ENCODE data around the gene AFAP1L1.

The AFAP1L1 gene

DNA sequence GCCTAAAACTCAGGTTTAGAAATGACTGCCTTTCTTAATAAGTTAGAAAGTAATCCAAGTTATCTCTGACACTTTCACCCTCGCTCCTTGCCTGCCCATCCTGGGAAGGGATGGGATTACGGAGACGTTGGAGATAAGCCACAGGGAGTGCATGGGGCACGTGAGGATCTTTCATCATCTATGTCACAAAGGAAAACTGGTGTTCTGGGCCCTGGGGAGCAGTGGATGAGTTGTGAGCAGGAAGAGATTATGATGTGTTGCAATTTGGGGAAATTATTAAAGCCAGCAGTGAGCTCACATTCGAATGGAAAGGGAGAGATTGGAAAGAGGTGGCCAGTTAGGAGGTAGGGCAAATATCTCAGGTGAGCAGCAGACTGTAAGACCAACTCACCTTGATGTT lies 12.8 kb downstream of the AFAP1L1 start:
- no peak for DNase-seq (ENCODE audit: low read depth, low spot score)

DNA sequence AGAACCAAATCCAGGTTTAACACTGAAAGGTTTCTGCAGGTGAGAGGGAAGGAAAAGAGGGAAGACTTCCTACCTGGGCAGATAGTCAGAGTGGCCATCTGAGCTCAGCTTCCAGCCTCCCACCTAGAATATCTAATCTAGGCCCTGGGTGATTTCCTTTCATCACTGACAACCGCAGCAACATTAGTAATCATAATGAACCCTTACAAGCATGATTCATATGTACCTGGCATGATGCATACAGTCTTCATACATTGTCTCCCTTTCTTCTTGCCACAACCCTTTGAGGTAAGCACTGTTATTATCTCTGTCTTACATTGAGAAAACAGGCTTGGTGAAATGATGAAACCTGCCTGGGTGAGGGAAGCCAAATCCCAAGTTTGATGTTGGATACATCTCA lies 13.5 kb downstream of the AFAP1L1 start:
- no peak for DNase-seq (ENCODE audit: low read depth, low spot score)

DNA sequence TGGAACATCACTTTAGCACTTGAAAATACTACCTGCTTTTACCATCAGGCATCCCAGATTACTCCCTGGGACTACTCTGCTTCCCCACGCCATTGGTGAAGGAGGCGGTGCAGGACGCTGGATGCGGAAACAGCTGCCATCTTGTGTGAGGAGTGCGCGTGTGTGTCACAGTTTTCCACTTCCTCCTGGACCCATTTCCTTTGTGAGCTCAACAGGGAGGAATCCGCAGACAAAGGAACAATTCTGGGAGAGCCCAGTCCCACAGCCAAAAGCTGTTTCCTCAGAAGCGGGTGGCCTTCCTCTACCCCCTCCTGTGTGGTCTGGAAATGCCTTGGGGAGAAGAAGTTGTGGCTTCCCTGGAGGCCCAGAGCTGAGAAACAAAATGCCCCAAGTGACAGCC lies 16.8 kb downstream of the AFAP1L1 start:
- no peak for DNase-seq (ENCODE audit: low read depth, low spot score)

GRCh38 chr5:149289301-149289700 lies 17.6 kb downstream of the AFAP1L1 start:
- no peak for DNase-seq (ENCODE audit: low read depth, low spot score)

DNA sequence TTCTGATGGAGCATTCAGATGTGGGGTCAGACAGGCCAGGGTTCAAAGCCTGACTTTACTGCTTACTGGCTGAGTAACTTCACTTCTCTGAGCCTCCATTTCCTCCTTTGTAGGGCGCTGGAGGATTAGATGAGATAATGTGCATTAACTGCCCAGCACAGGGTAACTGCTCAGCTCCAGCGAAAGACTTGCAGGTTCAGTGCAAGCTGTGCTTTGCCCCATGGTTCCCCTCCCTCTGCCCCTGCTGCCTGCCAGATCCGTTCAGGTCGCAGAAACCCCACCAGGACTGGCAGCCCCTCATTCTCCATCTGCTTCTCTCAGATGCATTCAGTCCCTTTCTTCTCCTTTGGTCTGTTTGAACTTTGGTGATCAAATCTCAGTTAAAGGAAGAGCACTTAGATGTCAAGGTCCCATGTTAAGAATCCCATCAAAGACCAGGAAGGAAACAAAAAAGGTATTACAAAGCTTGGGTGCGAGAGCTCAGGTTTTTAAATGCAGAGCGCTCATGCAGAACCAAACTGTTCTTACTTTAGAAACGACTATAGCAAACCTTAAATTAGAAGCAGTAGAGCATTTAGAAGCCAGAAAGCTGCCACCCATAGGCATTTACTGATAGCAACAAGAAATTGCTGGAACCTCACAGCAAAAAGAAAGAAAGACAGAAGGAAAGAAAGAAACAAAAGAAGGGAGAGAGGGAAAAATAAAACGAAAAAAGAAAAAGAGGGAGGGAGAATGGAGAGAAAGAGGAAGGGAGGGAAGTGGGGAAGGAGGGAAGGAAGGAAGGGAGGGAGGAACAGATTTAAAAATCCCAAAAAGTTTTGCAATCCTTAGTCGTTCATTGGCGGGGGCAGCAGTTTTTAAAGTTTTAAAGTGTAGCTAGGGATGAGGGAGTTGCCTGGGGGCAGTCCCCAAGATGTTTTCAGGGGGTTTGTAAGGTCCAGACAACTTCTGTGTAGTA lies 23.5 kb downstream of the AFAP1L1 start:
- DNase-seq (ENCODE audit: low read depth, low spot score), result no peak

DNA sequence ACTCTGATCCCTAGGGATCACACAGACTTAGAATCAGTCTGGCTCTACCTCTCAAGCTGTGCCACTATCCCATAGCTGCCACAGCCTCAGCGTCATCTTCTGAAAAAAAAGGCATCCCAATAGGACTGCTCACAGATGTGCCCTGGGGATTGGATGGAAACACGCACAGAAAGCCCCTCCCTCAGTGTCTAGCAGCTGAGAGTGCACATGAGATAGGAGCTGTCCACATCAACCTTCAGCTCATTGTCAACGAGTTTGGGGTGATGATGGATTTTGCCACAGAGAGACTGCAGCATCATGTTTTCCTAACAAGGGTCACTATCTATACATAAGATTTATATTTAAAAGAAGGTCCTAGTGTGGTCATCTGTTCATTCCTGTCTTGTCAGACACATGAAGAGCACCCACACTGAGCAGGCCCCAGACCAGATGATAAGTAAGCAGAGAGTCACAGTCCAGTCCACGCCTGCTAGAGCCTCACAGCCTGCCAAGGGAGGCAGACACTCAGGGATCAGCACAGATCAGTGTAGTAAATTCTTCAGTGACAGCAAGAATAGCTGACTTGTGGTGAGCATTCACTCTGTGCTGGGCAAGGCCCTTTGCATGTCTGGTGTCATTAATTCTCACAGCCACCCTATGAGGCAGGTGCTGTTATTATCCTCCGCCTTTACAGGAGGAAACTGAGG lies 25.8 kb downstream of the AFAP1L1 start:
- no peak for DNase-seq (ENCODE audit: low read depth, low spot score)

DNA sequence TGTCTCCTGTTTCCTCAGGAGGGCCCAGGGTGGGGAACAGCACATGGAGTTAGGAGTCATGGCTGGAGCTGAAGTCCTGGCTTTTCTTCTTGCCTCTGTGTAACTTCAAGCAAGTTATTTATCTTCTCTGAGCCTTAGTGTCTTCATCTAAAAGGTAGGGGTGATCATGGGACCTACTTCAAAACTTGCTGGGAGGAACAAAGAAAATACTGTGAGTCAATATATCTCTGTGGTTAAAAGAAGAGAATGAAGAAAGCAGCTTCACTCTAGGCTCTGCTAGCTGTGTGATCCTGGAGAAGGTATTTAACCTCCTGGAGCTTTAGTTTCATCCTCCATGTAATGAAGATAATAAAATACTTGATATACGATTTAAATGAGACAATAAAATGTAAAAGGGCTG lies 26.5 kb downstream of the AFAP1L1 start:
- no peak for DNase-seq (ENCODE audit: low read depth, low spot score)

GRCh38 chr5:149298842-149299404 lies 27.3 kb downstream of the AFAP1L1 start:
- DNase-seq (ENCODE audit: low read depth, low spot score), result no peak

DNA sequence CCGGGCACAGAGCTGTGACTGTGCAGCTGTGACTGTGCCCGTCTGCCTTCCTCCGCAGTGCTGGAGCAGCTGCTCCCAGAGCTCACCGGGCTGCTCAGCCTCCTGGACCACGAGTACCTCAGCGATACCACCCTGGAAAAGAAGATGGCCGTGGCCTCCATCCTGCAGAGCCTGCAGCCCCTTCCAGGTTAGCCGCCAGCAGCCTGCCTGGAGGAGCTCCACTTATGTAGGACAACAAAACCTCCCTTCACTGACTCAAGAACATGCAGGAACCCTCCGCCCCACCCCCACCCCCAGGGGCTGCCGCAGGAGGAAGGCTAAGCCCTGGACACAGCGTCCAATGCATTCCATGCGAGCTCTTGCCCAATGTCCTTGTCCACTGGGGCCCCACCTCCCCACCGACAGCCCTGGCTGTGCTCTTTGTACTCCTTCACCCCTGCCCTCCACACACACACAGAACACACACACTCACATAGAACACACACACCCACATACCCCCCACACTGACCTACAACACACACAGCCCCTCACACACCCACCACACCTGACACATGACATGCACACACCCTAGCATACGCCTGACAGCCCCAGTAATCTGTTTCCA lies 27.9 kb downstream of the AFAP1L1 start:
- no peak for DNase-seq (ENCODE audit: low read depth, low spot score)

DNA sequence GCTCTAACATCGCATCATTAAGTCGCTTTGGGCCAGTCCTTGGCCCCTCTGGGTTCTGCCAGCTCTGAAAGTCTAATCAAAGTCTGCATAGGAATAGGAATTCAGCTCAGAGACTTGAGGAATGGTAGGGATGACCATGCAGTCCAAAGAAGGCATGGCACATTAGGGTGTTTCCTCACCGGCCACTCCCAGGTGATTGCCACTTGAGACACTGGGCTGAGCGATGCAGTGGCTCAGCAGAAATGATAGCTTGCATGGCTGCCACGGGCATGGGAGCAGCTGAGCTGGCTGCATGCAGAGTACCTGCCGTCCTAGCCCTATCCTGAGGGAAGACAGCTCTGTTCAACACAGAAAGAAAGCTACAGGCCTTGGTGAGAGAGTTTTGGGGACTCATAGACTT lies 28.8 kb downstream of the AFAP1L1 start:
- DNase-seq (ENCODE audit: low read depth, low spot score), result no peak

DNA sequence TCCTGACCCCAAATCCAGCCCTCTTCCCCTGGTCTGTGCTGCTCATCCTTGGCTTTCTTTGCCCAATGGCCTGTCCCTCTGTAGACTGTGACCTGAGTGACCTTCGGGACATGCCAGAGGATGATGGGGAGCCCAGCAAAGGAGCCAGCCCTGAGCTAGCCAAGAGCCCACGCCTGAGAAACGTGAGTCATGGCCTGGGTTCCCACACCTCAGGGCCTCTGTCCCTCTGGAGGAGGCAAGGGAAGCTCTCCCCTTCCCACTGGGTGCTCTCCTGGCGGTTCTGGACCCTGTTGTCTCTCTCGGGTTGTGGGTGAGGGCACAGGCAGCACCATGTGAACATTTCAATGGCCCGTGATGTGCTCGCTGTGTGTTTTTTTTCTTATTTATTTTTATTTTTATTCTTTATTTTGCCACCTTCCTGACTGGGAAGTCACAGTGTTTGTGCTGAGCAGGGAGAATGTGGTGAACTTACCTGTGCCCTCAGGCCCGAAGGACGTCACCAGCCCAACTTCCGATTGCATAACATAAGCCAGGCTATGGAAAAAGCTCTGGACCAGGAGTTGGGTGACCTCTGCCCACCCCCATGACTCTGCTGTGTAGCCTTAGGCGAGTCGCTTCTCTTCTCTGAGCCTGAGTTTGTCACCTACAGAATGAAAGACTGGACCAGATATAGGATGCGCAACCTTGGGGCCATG lies 29.5 kb downstream of the AFAP1L1 start:
- DNase-seq (ENCODE audit: low read depth, low spot score), result no peak

DNA sequence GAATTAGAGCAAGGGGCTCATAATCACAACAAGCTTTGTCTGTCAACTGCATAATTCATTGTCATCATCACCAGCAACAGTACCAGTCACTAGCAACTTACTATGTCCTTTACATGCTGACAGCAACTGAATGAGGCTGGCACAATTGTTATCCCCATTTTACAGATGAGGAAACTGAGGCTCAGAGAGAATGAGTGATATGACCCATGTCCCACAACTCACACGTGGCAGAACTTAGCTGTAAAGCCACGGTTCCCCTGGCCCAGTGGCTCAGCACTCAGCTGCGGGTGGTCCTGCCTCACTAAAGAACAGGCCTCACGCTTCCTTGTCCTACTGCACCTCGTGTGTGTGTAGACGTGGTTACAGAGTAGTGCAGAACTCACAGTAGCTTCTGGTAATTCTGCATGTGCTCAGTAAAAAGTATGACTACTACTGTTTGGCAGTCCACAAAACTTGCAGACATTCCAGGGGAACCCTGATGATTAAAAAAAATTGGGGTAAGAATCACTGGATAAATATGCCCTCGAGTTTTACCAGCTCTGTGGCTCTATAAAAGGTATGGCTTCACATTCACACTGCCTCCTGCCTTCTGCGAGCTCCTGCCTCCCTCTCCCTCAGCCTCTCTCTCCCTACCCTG lies 30.2 kb downstream of the AFAP1L1 start:
- no peak for DNase-seq (ENCODE audit: low read depth, low spot score)

GRCh38 chr5:149302641-149303040 lies 31.0 kb downstream of the AFAP1L1 start:
- DNase-seq (ENCODE audit: low read depth, low spot score), result no peak

GRCh38 chr5:149303210-149303609 lies 31.6 kb downstream of the AFAP1L1 start:
- no peak for DNase-seq (ENCODE audit: low read depth, low spot score)

DNA sequence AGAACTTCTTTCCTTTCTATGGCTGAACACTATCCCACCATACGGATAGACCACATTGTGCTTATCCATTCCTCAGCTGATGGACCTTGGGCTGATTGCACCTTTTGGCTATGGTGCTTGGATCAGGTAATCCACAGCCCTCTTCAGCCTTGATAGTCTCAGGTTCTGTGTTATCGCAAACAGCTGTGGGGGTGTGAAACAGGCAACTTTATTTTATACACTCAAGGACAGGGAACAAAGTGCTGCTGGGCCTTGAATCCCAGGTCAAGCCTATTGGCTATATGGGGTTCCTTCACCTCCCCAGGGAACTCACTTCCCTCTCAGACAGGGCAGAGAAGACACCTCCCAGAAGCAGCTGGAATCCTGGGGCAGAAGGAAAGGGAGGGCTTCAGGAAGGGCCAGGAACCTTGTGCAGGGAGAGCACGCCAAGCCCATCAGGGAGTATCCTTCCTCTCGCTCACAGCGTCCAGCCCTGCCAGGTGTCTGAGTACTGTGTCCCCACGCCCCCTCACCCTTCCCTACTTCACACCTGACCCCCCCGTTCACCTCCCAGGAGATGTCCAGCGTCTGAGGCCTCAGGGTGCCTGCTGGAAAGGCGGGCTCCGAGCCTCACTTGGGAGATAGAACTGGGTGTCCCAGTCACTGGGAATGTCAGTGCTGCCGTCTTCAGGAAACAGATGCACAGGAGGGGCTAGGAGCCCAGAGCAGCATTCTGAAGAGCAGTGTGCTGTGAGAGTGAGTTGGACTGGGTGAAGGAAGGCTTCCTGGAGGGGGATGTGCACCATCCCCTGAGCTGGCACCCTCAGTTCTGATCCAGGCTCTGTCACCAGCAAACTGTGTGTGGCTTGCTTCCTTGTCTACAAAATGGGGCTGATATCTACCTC lies 32.8 kb downstream of the AFAP1L1 start:
- DNase-seq (ENCODE audit: low read depth, low spot score), result no peak

DNA sequence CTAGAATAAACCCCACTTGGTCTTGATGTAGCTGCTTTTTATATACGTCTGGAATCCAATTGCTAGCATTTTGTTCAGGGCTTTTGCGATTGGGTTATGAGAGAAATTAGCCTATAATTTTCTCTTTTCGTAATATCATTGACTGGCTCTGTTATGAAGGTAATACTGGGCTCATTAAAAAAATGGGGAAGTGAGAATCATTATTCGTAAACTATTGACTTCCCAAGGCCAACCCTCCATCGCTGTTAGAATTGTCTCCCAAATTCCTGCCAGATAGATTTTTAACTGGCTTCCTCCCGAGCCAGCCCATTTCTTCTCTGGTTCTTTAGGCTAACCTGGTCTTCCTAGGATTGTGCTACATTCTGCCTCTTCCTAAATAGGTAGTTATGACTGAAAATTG lies 37.7 kb downstream of the AFAP1L1 start:
- DNase-seq (ENCODE audit: low read depth, low spot score), result no peak

DNA sequence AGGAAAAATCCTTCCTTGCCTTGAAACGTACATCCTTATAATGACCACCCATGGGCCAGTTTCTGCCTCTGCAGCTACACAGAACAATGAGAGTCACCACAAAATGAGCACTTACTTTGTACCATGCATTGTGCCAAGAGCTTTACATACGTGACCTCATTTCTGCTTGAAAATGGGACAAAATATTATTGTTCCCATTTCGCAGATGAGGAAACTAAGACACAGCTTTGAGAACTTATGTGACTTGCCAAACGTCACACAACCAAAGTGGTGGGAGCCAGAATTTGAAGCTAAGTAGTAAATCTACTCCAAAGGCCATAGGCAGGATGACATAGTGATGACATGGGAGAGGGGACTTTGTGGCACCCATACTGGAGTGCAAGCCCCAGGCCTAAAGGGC lies 38.8 kb downstream of the AFAP1L1 start:
- no peak for DNase-seq (ENCODE audit: low read depth, low spot score)

GRCh38 chr5:149310947-149311658 lies 39.4 kb downstream of the AFAP1L1 start:
- no peak for DNase-seq (ENCODE audit: low read depth, low spot score)

DNA sequence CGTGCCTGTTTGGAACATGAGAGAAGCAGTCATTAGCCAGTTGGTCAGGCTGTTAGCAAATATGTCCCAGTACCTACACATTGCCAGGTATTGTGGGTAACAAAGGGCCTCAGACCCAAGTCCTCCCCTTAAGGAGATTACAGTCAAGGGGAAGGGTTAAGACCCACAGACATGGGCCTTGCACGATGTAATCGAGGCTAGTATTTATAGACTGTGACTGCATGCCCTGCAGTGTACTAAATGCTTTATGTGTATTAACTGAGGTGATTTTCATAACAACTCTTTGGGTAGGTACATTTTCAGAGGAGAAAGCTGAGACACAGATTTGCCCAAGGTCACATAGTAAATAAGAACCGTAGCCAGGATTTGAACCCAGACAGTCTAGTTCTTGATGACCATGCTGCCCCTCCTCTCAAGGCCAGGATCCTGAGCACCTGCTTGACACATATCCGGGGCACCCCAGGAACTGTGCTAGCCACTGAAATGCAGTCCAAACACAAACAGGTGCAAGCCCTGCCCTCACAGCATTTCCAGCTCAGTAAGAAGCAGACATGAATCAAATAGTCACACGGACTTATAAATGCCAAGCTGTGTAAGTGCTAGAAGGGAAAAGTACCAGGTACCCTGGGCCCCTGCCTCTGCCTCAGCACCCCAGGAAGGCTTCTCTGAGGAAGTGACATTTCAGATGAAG lies 41.6 kb downstream of the AFAP1L1 start:
- no peak for DNase-seq (ENCODE audit: low read depth, low spot score)
